GM12891 (cell line): Measurements from ENCODE around the gene PJA1.

Source experiments
- POLR2A ChIP-seq: IDR thresholded peaks from 2 replicates; pipeline ENCODE4 v1.6.1; 2011; ENCODE audit warnings: low read depth, low read length, control low read depth
- POLR2AphosphoS5 ChIP-seq: IDR thresholded peaks from 2 replicates; pipeline ENCODE4 v1.6.1; 2011; ENCODE audit warnings: low read depth, low read length, control low read depth
- SPI1 ChIP-seq: IDR thresholded peaks from 2 replicates; pipeline ENCODE4 v1.6.1; 2011; ENCODE audit warnings: low read depth, low read length, control low read depth
- TAF1 ChIP-seq: IDR thresholded peaks from 2 replicates; pipeline ENCODE4 v1.6.1; 2011; ENCODE audit warnings: low read depth, low read length, control low read depth

GRCh38 chrX:69155786-69156520, 9.3 kb downstream of the PJA1 start:
- TF ChIP-seq POLR2AphosphoS5 (no peak), POLR2A (no peak), TAF1 (no peak), SPI1 (no peak)
